KMS-11 (cell line): ENCODE data around the gene SOX2.

ENCODE experiments used
- H2AFZ ChIP-seq: fragments of 200-600 bp; sonication (generic); 2 replicates; pipeline ENCODE4 v1.6.1; 2016; ENCODE audit warnings: antibody characterized with exemption, mixed run types, low read depth
- H3K27ac ChIP-seq: fragments of 200-600 bp; sonication (generic); 2 replicates; pipeline ENCODE4 v1.6.1; 2016; ENCODE audit warnings: mild to moderate bottlenecking, mixed run types
- H3K27me3 ChIP-seq: fragments of 200-600 bp; sonication (generic); 2 replicates; pipeline ENCODE4 v1.6.1; 2017; ENCODE audit warnings: mild to moderate bottlenecking, low read depth, mixed run types, moderate library complexity; ENCODE audit not compliant: insufficient read depth
- H3K36me3 ChIP-seq: fragments of 200-600 bp; sonication (generic); 2 replicates; pipeline ENCODE4 v1.6.1; 2017; ENCODE audit warnings: mild to moderate bottlenecking, mixed run types; ENCODE audit not compliant: insufficient read depth
- H3K4me1 ChIP-seq: fragments of 200-600 bp; sonication (generic); 2 replicates; pipeline ENCODE4 v1.6.1; 2016; ENCODE audit warnings: mild to moderate bottlenecking, low read depth, mixed run types; ENCODE audit not compliant: poor library complexity, severe bottlenecking
- H3K4me2 ChIP-seq: fragments of 200-600 bp; sonication (generic); 2 replicates; pipeline ENCODE4 v1.7.0; 2016; ENCODE audit warnings: mild to moderate bottlenecking, mixed run types
- H3K4me3 ChIP-seq: fragments of 200-600 bp; sonication (generic); IDR thresholded peaks from 2 replicates; pipeline ENCODE4 v1.6.1; 2017; ENCODE audit warnings: low read depth, low read length, mixed read lengths; ENCODE audit not compliant: insufficient read depth
- H3K79me2 ChIP-seq: fragments of 200-600 bp; sonication (generic); 2 replicates; pipeline ENCODE4 v1.6.1; 2016; ENCODE audit warnings: low read depth, mixed run types; ENCODE audit not compliant: insufficient read depth
- H3K9ac ChIP-seq: fragments of 200-600 bp; sonication (generic); 2 replicates; pipeline ENCODE4 v1.6.1; 2016; ENCODE audit warnings: mild to moderate bottlenecking, mixed run types
- H4K20me1 ChIP-seq: fragments of 200-600 bp; sonication (generic); 2 replicates; pipeline ENCODE4 v1.6.1; 2016; ENCODE audit warnings: mild to moderate bottlenecking, mixed run types; ENCODE audit not compliant: insufficient read depth
- CTCF ChIP-seq: fragments of 200-600 bp; sonication (generic); conservative IDR thresholded peaks from 2 replicates; pipeline ENCODE4 v1.6.1; 2017; ENCODE audit warnings: low read depth, mild to moderate bottlenecking, antibody characterized with exemption, low read length, moderate library complexity, mixed read lengths

The SOX2 gene

GRCh38 chr3:181730934-181731333 lies 19.2 kb downstream of the SOX2 start:
- no peak overlapping the region for H2AFZ ChIP-seq
- no peak overlapping the region for H3K4me2 ChIP-seq
- no peak overlapping the region for H3K27ac ChIP-seq
- no peaks in the 10 kb centered on the region for H3K79me2 ChIP-seq
- H3K9ac ChIP-seq = no peak overlapping the region
- no peaks in the 10 kb centered on the region for H4K20me1 ChIP-seq
- H3K4me3 ChIP-seq = no peak overlapping the region
- no peaks in the 10 kb centered on the region for H3K27me3 ChIP-seq
- H3K4me1 ChIP-seq = no peaks in the 10 kb centered on the region
- TF ChIP-seq CTCF = no peak
- no peaks in the 10 kb centered on the region for H3K36me3 ChIP-seq

GRCh38 chr3:181735911-181736310 lies 24.2 kb downstream of the SOX2 start:
- H4K20me1 ChIP-seq = no peaks in the 10 kb centered on the region
- no peaks in the 10 kb centered on the region for H3K79me2 ChIP-seq
- no peak overlapping the region for H3K4me3 ChIP-seq
- H3K4me2 ChIP-seq = no peak overlapping the region
- H2AFZ ChIP-seq = no peak overlapping the region
- TF ChIP-seq CTCF = no peak
- no peaks in the 10 kb centered on the region for H3K4me1 ChIP-seq
- H3K9ac ChIP-seq = no peak overlapping the region
- no peaks in the 10 kb centered on the region for H3K27me3 ChIP-seq
- no peak overlapping the region for H3K27ac ChIP-seq
- no peaks in the 10 kb centered on the region for H3K36me3 ChIP-seq

GRCh38 chr3:181738551-181738950 lies 26.8 kb downstream of the SOX2 start:
- Histone ChIP-seq H4K20me1 (no peaks in the 10 kb centered on the region), H2AFZ (no peak overlapping the region), H3K27me3 (no peaks in the 10 kb centered on the region), H3K27ac (no peak overlapping the region), H3K4me1 (no peaks in the 10 kb centered on the region), H3K9ac (no peak overlapping the region), H3K36me3 (no peaks in the 10 kb centered on the region), H3K4me3 (no peak overlapping the region), H3K4me2 (no peak overlapping the region), H3K79me2 (no peaks in the 10 kb centered on the region)
- no peak for TF ChIP-seq CTCF

- no peaks in the 10 kb centered on the region for H4K20me1 ChIP-seq
- H3K9ac ChIP-seq = no peak overlapping the region
- H3K36me3 ChIP-seq = no peaks in the 10 kb centered on the region
- no peaks in the 10 kb centered on the region for H3K79me2 ChIP-seq
- no peak overlapping the region for H2AFZ ChIP-seq
- H3K4me1 ChIP-seq = no peaks in the 10 kb centered on the region
- no peak overlapping the region for H3K27ac ChIP-seq
- TF ChIP-seq CTCF = no peak
- H3K27me3 ChIP-seq = no peaks in the 10 kb centered on the region
- H3K4me3 ChIP-seq = no peak overlapping the region
- no peak overlapping the region for H3K4me2 ChIP-seq
These were observed 27.9 kb downstream of the SOX2 start for GRCh38 chr3:181739628-181740027.

GRCh38 chr3:181741417-181741816 lies 29.7 kb downstream of the SOX2 start:
- no peak for TF ChIP-seq CTCF
- no peaks in the 10 kb centered on the region for H3K4me1 ChIP-seq
- no peaks in the 10 kb centered on the region for H3K36me3 ChIP-seq
- no peak overlapping the region for H2AFZ ChIP-seq
- H3K9ac ChIP-seq = no peak overlapping the region
- H3K27ac ChIP-seq = no peak overlapping the region
- no peak overlapping the region for H3K4me3 ChIP-seq
- no peaks in the 10 kb centered on the region for H3K79me2 ChIP-seq
- no peaks in the 10 kb centered on the region for H3K27me3 ChIP-seq
- no peaks in the 10 kb centered on the region for H4K20me1 ChIP-seq
- no peak overlapping the region for H3K4me2 ChIP-seq
